Endodermal cell (in vitro differentiated cells): ENCODE results near the gene MYH1. TPM values are rescaled to one million over a fixed set of nuclear protein-coding genes. Genes with fewer than 3 reads are reported as not detected.
"Not testable (repeated sequence)": the region's sequence is repeated elsewhere in the genome, so short reads cannot be mapped to it uniquely, and the experiment has no call there.

Source experiments
- DNase-seq: peaks from one replicate; pipeline ENCODE4 v3.0.0-alpha.2; 2017
- H3K27ac ChIP-seq: 2 replicates; pipeline ENCODE4 v1.5.1; 2013; ENCODE audit warnings: mild to moderate bottlenecking, low read depth, low read length, moderate library complexity
- H3K27me3 ChIP-seq: 2 replicates; pipeline ENCODE4 v1.6.1; 2013; ENCODE audit warnings: mild to moderate bottlenecking, low read length, moderate library complexity; ENCODE audit not compliant: insufficient read depth, control insufficient read depth, poor library complexity, severe bottlenecking
- H3K36me3 ChIP-seq: 2 replicates; pipeline ENCODE4 v1.7.0; 2013; ENCODE audit warnings: mild to moderate bottlenecking, low read length, moderate library complexity; ENCODE audit not compliant: control insufficient read depth, insufficient read depth
- H3K4me1 ChIP-seq: one replicate; pipeline ENCODE4 v1.7.0; 2013; ENCODE audit warnings: low read length; ENCODE audit not compliant: control insufficient read depth, insufficient read depth
- H3K4me3 ChIP-seq: 2 replicates; pipeline ENCODE4 v1.5.1; 2013; ENCODE audit warnings: mild to moderate bottlenecking, low read length, moderate library complexity
- H3K9ac ChIP-seq: 2 replicates; pipeline ENCODE4 v1.6.1; 2013; ENCODE audit warnings: mild to moderate bottlenecking, low read length, moderate library complexity; ENCODE audit not compliant: poor library complexity, severe bottlenecking; ENCODE audit errors: extremely low read depth
- H3K9me3 ChIP-seq: 2 replicates; pipeline ENCODE4 v1.6.1; 2013; ENCODE audit warnings: mild to moderate bottlenecking, low read length, moderate library complexity; ENCODE audit not compliant: control insufficient read depth
- H3K27ac Mint-ChIP-seq: 2 replicates; pipeline ENCODE4 v1.8.0; 2020; ENCODE audit warnings: mixed read lengths
- H3K27me3 Mint-ChIP-seq: 2 replicates; pipeline ENCODE4 v1.8.0; 2021; ENCODE audit warnings: mild to moderate bottlenecking, mixed read lengths; ENCODE audit not compliant: insufficient read depth
- H3K36me3 Mint-ChIP-seq: 2 replicates; pipeline ENCODE4 v1.8.0; 2020; ENCODE audit warnings: low read depth, mixed read lengths
- H3K4me1 Mint-ChIP-seq: 2 replicates; pipeline ENCODE4 v1.8.0; 2020; ENCODE audit warnings: mixed read lengths
- H3K4me3 Mint-ChIP-seq: 2 replicates; pipeline ENCODE4 v1.8.0; 2020; ENCODE audit warnings: mild to moderate bottlenecking, moderate library complexity, mixed read lengths
- H3K9me3 Mint-ChIP-seq: 2 replicates; pipeline ENCODE4 v1.8.0; 2020; ENCODE audit warnings: mild to moderate bottlenecking, mixed read lengths
- CTCF ChIP-seq: fragments of 200-600 bp; sonication (generic); conservative IDR thresholded peaks from 2 replicates; pipeline ENCODE4 v1.5.0; 2021; ENCODE audit warnings: antibody characterized with exemption, mild to moderate bottlenecking
- WGBS, 2 experiments: methylation state at CpG; one replicate each; pipeline versions ENCODE4 v1.1.5 to v1.1.7; 2013; ENCODE audit warnings: missing lambda C conversion rate in 2 of 2, mixed read lengths in 1 of 2; ENCODE audit not compliant: insufficient coverage in 1 of 2, insufficient read length in 1 of 2; 5-methylcytosine and 5-hydroxymethylcytosine counted together
- total RNA-seq, 2 donors: library from RNA; stranded (reverse); fragmentation: NEBNext Ultra II Directional in 1 of 2; extraction: Animal tissue kit (Norgen Biotek cat#: 25700) in 1 of 2; gene quantifications; 2 replicates in 1 of 2; 3 replicates in 1 of 2; pipeline ENCODE4 v1.2.1, GENCODE V29; 2021

MYH1 gene
- total RNA-seq, 2 donors from 2014 or later, result not detected

- no peak within 1 kb of the TSS for H3K9ac ChIP-seq
- Mint-ChIP-seq H3K27me3 (no peaks in the 10 kb centered on the region), H3K9me3 (no peaks in the 10 kb centered on the region), H3K4me3 (no peak within 1 kb of the TSS), H3K4me1 (peaks cover 16% of the 10 kb centered on the region), H3K27ac (peak within 1 kb of the TSS; percentile 48), H3K36me3 (no peaks in the 10 kb centered on the region)
- no peak within 1 kb of the TSS for H3K4me3 ChIP-seq
- WGBS, 2 experiments, result 42 to 65% methylated on average over 7 to 9 of the region's 9 CpGs
- no peaks in the 10 kb centered on the region for H3K36me3 ChIP-seq
- no peaks in the 10 kb centered on the region for H3K9me3 ChIP-seq
- H3K4me1 ChIP-seq, result no peaks in the 10 kb centered on the region
- TF ChIP-seq CTCF, result no peak
- H3K27ac ChIP-seq, result peak within 1 kb of the TSS; percentile 30
- peak; percentile 65 for DNase-seq
- H3K27me3 ChIP-seq, result no peaks in the 10 kb centered on the region
Measured at GRCh38 chr17:10549096-10549842, 30.9 kb upstream of the MYH1 start, which contains the start of gene MYH2. MYH2 (minus strand) TSS chr17:10549658; CDS start chr17:10547920, 1,738 bp downstream.

GRCh38 chr17:10547351-10547750, 29.0 kb upstream of the MYH1 start:
- DNase-seq, result no peak
- Histone ChIP-seq H3K9me3 (peaks cover 6% of the 10 kb centered on the region), H3K4me3 (no peak overlapping the region), H3K9ac (no peak overlapping the region), H3K36me3 (no peaks in the 10 kb centered on the region), H3K27me3 (no peaks in the 10 kb centered on the region), H3K4me1 (no peaks in the 10 kb centered on the region), H3K27ac (no peak overlapping the region)
- Mint-ChIP-seq H3K4me3 (no peak overlapping the region), H3K27ac (no peak overlapping the region), H3K4me1 (peaks cover 12% of the 10 kb centered on the region), H3K27me3 (no peaks in the 10 kb centered on the region), H3K36me3 (peaks cover 1% of the 10 kb centered on the region), H3K9me3 (peaks cover 7% of the 10 kb centered on the region)
- WGBS, 2 experiments, result 85 to 91% methylated on average over 6 of the region's 6 CpGs
- TF ChIP-seq CTCF, result no peak

- not testable (repeated sequence) for H3K9ac ChIP-seq, H3K4me3 ChIP-seq, H3K4me1 ChIP-seq, H3K27me3 ChIP-seq, H3K4me1 Mint-ChIP-seq, H3K36me3 ChIP-seq, H3K4me3 Mint-ChIP-seq, H3K27ac Mint-ChIP-seq, H3K27me3 Mint-ChIP-seq, DNase-seq, H3K36me3 Mint-ChIP-seq, H3K27ac ChIP-seq
- peak; percentile 55 for TF ChIP-seq CTCF
- H3K9me3 Mint-ChIP-seq, result peaks cover 38% of the 10 kb centered on the region
- 68 to 75% methylated on average over 1 to 5 of the region's 5 CpGs for WGBS, 2 experiments
- peaks cover 31% of the 10 kb centered on the region for H3K9me3 ChIP-seq
Measured at GRCh38 chr17:10543486-10543885, 25.1 kb upstream of the MYH1 start.

GRCh38 chr17:10541179-10541578, 22.8 kb upstream of the MYH1 start:
- H3K36me3 Mint-ChIP-seq, H3K9ac ChIP-seq, H3K4me1 ChIP-seq, H3K4me1 Mint-ChIP-seq, H3K36me3 ChIP-seq, H3K27ac ChIP-seq, H3K27me3 Mint-ChIP-seq, H3K4me3 ChIP-seq, H3K27me3 ChIP-seq, H3K4me3 Mint-ChIP-seq, H3K27ac Mint-ChIP-seq: not testable (repeated sequence)
- peak; percentile 58 for DNase-seq
- 90 to 92% methylated on average over 4 to 6 of the region's 6 CpGs for WGBS, 2 experiments
- H3K9me3 ChIP-seq, result peaks cover 31% of the 10 kb centered on the region
- H3K9me3 Mint-ChIP-seq, result peaks cover 38% of the 10 kb centered on the region
